ENCODE results near the gene HTRA3.

Gene HTRA3

GRCh38 chr4:8324640-8325239, 55.2 kb downstream of the HTRA3 start:
- no peak overlapping the region for H3K27ac ChIP-seq
- no peak for TF ChIP-seq CTCF (conservative IDR thresholded peaks at IDR 0.05)

- no peak overlapping the region for H3K27ac ChIP-seq
- no peak for TF ChIP-seq CTCF (conservative IDR thresholded peaks at IDR 0.05)
Measured at GRCh38 chr4:8325291-8325973, 55.9 kb downstream of the HTRA3 start.

GRCh38 chr4:8326206-8326605, 56.7 kb downstream of the HTRA3 start:
- H3K27ac ChIP-seq: no peak overlapping the region
- no peak for TF ChIP-seq CTCF (conservative IDR thresholded peaks at IDR 0.05)

GRCh38 chr4:8328456-8328855, 58.9 kb downstream of the HTRA3 start:
- no peak overlapping the region for H3K27ac ChIP-seq
- TF ChIP-seq CTCF (conservative IDR thresholded peaks at IDR 0.05): no peak

GRCh38 chr4:8328866-8329559, 59.5 kb downstream of the HTRA3 start:
- H3K27ac ChIP-seq: no peak overlapping the region
- no peak for TF ChIP-seq CTCF (conservative IDR thresholded peaks at IDR 0.05)

- no peak for TF ChIP-seq CTCF (conservative IDR thresholded peaks at IDR 0.05)
- H3K27ac ChIP-seq: no peak overlapping the region
Measured at GRCh38 chr4:8329560-8329858, 60.0 kb downstream of the HTRA3 start.

- H3K27ac ChIP-seq: no peak overlapping the region
- no peak for TF ChIP-seq CTCF (conservative IDR thresholded peaks at IDR 0.05)
Measured at GRCh38 chr4:8329859-8330761, 60.6 kb downstream of the HTRA3 start.

All from VCaP (cell line).